ENCODE results near the gene SLC12A5.
"Not testable (repeated sequence)": the region's sequence is repeated elsewhere in the genome, so short reads cannot be mapped to it uniquely, and the experiment has no call there.

Gene SLC12A5

GRCh38 chr20:46028772-46029371 lies at the start of gene SLC12A5:
Gene SLC12A5, plus strand, starts transcription at chr20:46029215. Its CDS starts 130 bp downstream, at chr20:46029345.
- DNase-seq, result no peak

- DNase-seq, result no peak
Observed at GRCh38 chr20:45981261-45981660, 47.8 kb upstream of the SLC12A5 start.

- DNase-seq, result no peak
Observed at GRCh38 chr20:45983279-45983743, 45.7 kb upstream of the SLC12A5 start.

- DNase-seq, result no peak
Observed at GRCh38 chr20:45985573-45985972, 43.4 kb upstream of the SLC12A5 start.

- DNase-seq, result peak; percentile 38
Observed at GRCh38 chr20:45987108-45987780, 41.8 kb upstream of the SLC12A5 start.

- DNase-seq, result not testable (repeated sequence)
Observed at GRCh38 chr20:45988830-45989229, 40.2 kb upstream of the SLC12A5 start.

- DNase-seq, result no peak
Observed at GRCh38 chr20:45991616-45992015, 37.4 kb upstream of the SLC12A5 start.

- no peak for DNase-seq
Observed at GRCh38 chr20:45993197-45993951, 35.6 kb upstream of the SLC12A5 start.

GRCh38 chr20:45994761-45995493 lies 34.1 kb upstream of the SLC12A5 start:
- DNase-seq, result no peak

GRCh38 chr20:45995495-45996097 lies 33.4 kb upstream of the SLC12A5 start:
- DNase-seq, result not testable (repeated sequence)

GRCh38 chr20:45997187-45997586 lies 31.8 kb upstream of the SLC12A5 start:
- DNase-seq, result no peak

GRCh38 chr20:45998337-45998736 lies 30.7 kb upstream of the SLC12A5 start:
- DNase-seq, result no peak

GRCh38 chr20:45998761-45999160 lies 30.3 kb upstream of the SLC12A5 start:
- DNase-seq, result no peak

GRCh38 chr20:45999557-46000261 lies 29.3 kb upstream of the SLC12A5 start:
- DNase-seq, result no peak

- no peak for DNase-seq
Observed at GRCh38 chr20:46000262-46000996, 28.6 kb upstream of the SLC12A5 start.

- no peak for DNase-seq
Observed at GRCh38 chr20:46001498-46001897, 27.5 kb upstream of the SLC12A5 start.

GRCh38 chr20:46002008-46002407 lies 27.0 kb upstream of the SLC12A5 start:
- no peak for DNase-seq

- DNase-seq, result no peak
Observed at GRCh38 chr20:46004187-46004586, 24.8 kb upstream of the SLC12A5 start.

- no peak for DNase-seq
Observed at GRCh38 chr20:46004889-46005473, 24.0 kb upstream of the SLC12A5 start.

- no peak for DNase-seq
Observed at GRCh38 chr20:46006022-46006705, 22.9 kb upstream of the SLC12A5 start.

All from NCI-H1105 (cell line).